Endometrial microvascular endothelial cells (primary cell): ENCODE data around the gene ZNRF2. TPM values are rescaled to one million over a fixed set of nuclear protein-coding genes. Genes with fewer than 3 reads are reported as not detected.
"Not testable (repeated sequence)": the region's sequence is repeated elsewhere in the genome, so short reads cannot be mapped to it uniquely, and the experiment has no call there.

Experiments
- in situ Hi-C: cut with HindIII; loops from 2 replicates; pipeline ENCODE4 v1.10.0; 2017; ENCODE audit warnings: low sequenced_read_pairs, low pct_unique_long_range_greater_than_20kb; ENCODE audit errors: inconsistent ontology term
- total RNA-seq: library from RNA; depleted of rRNA; stranded (reverse); fragments of >200 nt; gene quantifications from one replicate; pipeline ENCODE4 v1.2.3, GENCODE V29; 2015; ENCODE audit errors: inconsistent ontology term

ZNRF2 gene
- total RNA-seq, 1 donor from 2014 or later: 7.4 TPM

GRCh38 chr7:30255064-30255769 lies 29.2 kb upstream of the ZNRF2 start:
- in situ Hi-C loops: no loop called here

GRCh38 chr7:30256349-30256858 lies 28.0 kb upstream of the ZNRF2 start:
- in situ Hi-C loops: no loop called here

- in situ Hi-C loops: no loop called here
These were observed 24.1 kb upstream of the ZNRF2 start for GRCh38 chr7:30260246-30260768.

GRCh38 chr7:30263090-30263710 lies 21.2 kb upstream of the ZNRF2 start:
- in situ Hi-C loops: no loop called here

- in situ Hi-C loops: no loop called here
These were observed 20.3 kb upstream of the ZNRF2 start for GRCh38 chr7:30264052-30264451.

- in situ Hi-C loops: not testable (repeated sequence)
These were observed 19.2 kb upstream of the ZNRF2 start for GRCh38 chr7:30265189-30265588.

- in situ Hi-C loops: no loop called here
These were observed 17.7 kb upstream of the ZNRF2 start for GRCh38 chr7:30266686-30267085.

GRCh38 chr7:30268586-30268985 lies 15.8 kb upstream of the ZNRF2 start:
- in situ Hi-C loops: no loop called here

- in situ Hi-C loops: no loop called here
These were observed 14.9 kb upstream of the ZNRF2 start for GRCh38 chr7:30269490-30269889.

- in situ Hi-C loops: no loop called here
These were observed 13.5 kb upstream of the ZNRF2 start for GRCh38 chr7:30270921-30271320.

GRCh38 chr7:30272126-30272525 lies 12.3 kb upstream of the ZNRF2 start:
- in situ Hi-C loops: no loop called here

GRCh38 chr7:30273552-30273951 lies 10.8 kb upstream of the ZNRF2 start:
- in situ Hi-C loops: no loop called here

GRCh38 chr7:30274641-30275040 lies 9.8 kb upstream of the ZNRF2 start:
- in situ Hi-C loops: no loop called here

GRCh38 chr7:30276203-30276900 lies 8.0 kb upstream of the ZNRF2 start:
- in situ Hi-C loops: no loop called here

GRCh38 chr7:30278376-30278775 lies 6.0 kb upstream of the ZNRF2 start:
- in situ Hi-C loops: no loop called here

- in situ Hi-C loops: no loop called here
These were observed 5.3 kb upstream of the ZNRF2 start for GRCh38 chr7:30278849-30279652.

GRCh38 chr7:30279653-30279904 lies 4.8 kb upstream of the ZNRF2 start:
- in situ Hi-C loops: no loop called here

- in situ Hi-C loops: no loop called here
These were observed 3.8 kb upstream of the ZNRF2 start for GRCh38 chr7:30280631-30281030.

- in situ Hi-C loops: no loop called here
These were observed 3.1 kb upstream of the ZNRF2 start for GRCh38 chr7:30281263-30281662.
